Measurements from ENCODE around the gene SGIP1. TPM values are rescaled to one million over a fixed set of nuclear protein-coding genes. Genes with fewer than 3 reads are reported as not detected.

SGIP1 gene
- total and polyA plus RNA-seq, 2 experiments from 2014 or later: 2.4 to 6.1 TPM

DNA sequence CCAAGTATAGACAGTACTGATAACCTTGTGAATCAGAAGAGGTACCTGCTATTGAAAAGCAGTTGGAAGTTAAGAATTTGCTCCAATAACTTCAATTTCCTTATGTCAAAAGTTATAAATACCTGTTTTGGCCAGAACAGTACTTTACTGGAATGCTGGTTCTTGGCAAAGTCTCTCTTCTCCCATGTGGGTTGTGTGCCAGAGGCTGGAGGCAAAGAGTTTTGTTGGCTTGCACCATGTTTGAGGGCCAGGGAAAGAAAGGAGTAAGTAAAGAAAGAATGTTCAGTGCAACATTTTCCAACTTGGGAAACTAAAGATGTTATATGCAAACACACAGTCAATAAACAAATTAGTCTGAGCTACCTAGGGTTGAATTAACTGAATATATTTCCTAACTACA, 151.3 kb downstream of the SGIP1 start:
- Mint-ChIP-seq H3K27ac (no peak overlapping the region), H3K36me3 (ENCODE audit: low read depth) (no peaks in the 10 kb centered on the region), H3K9me3 (no peaks in the 10 kb centered on the region), H3K4me1 (no peaks in the 10 kb centered on the region), H3K4me3 (no peak overlapping the region), H3K27me3 (ENCODE audit: insufficient read depth, low read depth, poor library complexity) (no peaks in the 10 kb centered on the region)
- no peak for DNase-seq (ENCODE audit: low spot score)
- no peak overlapping the region for H2AFZ ChIP-seq
- H4K20me1 ChIP-seq (replicated peaks; ENCODE audit: insufficient read depth): no peaks in the 10 kb centered on the region
- H3F3A ChIP-seq (replicated peaks; ENCODE audit: low read depth): no peaks in the 10 kb centered on the region
- H3K79me2 ChIP-seq (replicated peaks; ENCODE audit: insufficient read depth): no peaks in the 10 kb centered on the region
- no peak overlapping the region for H3K4me2 ChIP-seq
- H3K4me1 ChIP-seq (ENCODE audit: insufficient read depth): no peaks in the 10 kb centered on the region
- no peaks in the 10 kb centered on the region for H3K36me3 ChIP-seq (ENCODE audit: insufficient read depth)
- H3K9me2 ChIP-seq (ENCODE audit: insufficient read depth): no peaks in the 10 kb centered on the region
- no peak overlapping the region for H3K27ac ChIP-seq (ENCODE audit: low read depth)
- TF ChIP-seq, protein P1, sequence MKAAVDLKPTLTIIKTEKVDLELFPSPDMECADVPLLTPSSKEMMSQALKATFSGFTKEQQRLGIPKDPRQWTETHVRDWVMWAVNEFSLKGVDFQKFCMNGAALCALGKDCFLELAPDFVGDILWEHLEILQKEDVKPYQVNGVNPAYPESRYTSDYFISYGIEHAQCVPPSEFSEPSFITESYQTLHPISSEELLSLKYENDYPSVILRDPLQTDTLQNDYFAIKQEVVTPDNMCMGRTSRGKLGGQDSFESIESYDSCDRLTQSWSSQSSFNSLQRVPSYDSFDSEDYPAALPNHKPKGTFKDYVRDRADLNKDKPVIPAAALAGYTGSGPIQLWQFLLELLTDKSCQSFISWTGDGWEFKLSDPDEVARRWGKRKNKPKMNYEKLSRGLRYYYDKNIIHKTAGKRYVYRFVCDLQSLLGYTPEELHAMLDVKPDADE (IDR thresholded peaks at IDR 0.05): no peak
- no peak for ATAC-seq
- no peak overlapping the region for H3K4me3 ChIP-seq
- H3K27me3 ChIP-seq (ENCODE audit: insufficient read depth): no peaks in the 10 kb centered on the region

- Mint-ChIP-seq H3K4me3 (no peak overlapping the region), H3K27ac (no peak overlapping the region), H3K4me1 (peaks cover under 1% of the 10 kb centered on the region; the same call in 1 of the 3 replicates), H3K9me3 (no peaks in the 10 kb centered on the region), H3K36me3 (ENCODE audit: low read depth) (no peaks in the 10 kb centered on the region), H3K27me3 (ENCODE audit: insufficient read depth, low read depth, poor library complexity) (no peaks in the 10 kb centered on the region)
- Histone ChIP-seq H3F3A (replicated peaks; ENCODE audit: low read depth) (no peaks in the 10 kb centered on the region), H4K20me1 (replicated peaks; ENCODE audit: insufficient read depth) (no peaks in the 10 kb centered on the region), H3K27me3 (ENCODE audit: insufficient read depth) (no peaks in the 10 kb centered on the region), H2AFZ (no peak overlapping the region), H3K4me3 (no peak overlapping the region), H3K79me2 (replicated peaks; ENCODE audit: insufficient read depth) (no peaks in the 10 kb centered on the region), H3K4me2 (no peak overlapping the region), H3K9me2 (ENCODE audit: insufficient read depth) (no peaks in the 10 kb centered on the region), H3K27ac (ENCODE audit: low read depth) (no peak overlapping the region), H3K4me1 (ENCODE audit: insufficient read depth) (peaks cover 2% of the 10 kb centered on the region; the same call in 1 of the 2 replicates), H3K36me3 (ENCODE audit: insufficient read depth) (no peaks in the 10 kb centered on the region)
- DNase-seq (ENCODE audit: low spot score) (no peak), ATAC-seq (no peak)
- TF ChIP-seq CTCF (conservative IDR thresholded peaks at IDR 0.05; ENCODE audit: low read depth in 2 of 2) (no peak), JUNB (IDR thresholded peaks at IDR 0.05; ENCODE audit: unreplicated experiment) (no peak), POLR2AphosphoS5 (IDR thresholded peaks at IDR 0.05; ENCODE audit: low read depth) (no peak), NANOG (IDR thresholded peaks at IDR 0.05; ENCODE audit: borderline replicate concordance) (no peak), EZH2phosphoT487 (IDR thresholded peaks at IDR 0.05; ENCODE audit: unreplicated experiment) (no peak), ZNF114 (CRISPR knock-in tag; IDR thresholded peaks at IDR 0.05) (no peak), REST (IDR thresholded peaks at IDR 0.05; ENCODE audit: unreplicated experiment) (no peak)
- TF ChIP-seq, protein P2, sequence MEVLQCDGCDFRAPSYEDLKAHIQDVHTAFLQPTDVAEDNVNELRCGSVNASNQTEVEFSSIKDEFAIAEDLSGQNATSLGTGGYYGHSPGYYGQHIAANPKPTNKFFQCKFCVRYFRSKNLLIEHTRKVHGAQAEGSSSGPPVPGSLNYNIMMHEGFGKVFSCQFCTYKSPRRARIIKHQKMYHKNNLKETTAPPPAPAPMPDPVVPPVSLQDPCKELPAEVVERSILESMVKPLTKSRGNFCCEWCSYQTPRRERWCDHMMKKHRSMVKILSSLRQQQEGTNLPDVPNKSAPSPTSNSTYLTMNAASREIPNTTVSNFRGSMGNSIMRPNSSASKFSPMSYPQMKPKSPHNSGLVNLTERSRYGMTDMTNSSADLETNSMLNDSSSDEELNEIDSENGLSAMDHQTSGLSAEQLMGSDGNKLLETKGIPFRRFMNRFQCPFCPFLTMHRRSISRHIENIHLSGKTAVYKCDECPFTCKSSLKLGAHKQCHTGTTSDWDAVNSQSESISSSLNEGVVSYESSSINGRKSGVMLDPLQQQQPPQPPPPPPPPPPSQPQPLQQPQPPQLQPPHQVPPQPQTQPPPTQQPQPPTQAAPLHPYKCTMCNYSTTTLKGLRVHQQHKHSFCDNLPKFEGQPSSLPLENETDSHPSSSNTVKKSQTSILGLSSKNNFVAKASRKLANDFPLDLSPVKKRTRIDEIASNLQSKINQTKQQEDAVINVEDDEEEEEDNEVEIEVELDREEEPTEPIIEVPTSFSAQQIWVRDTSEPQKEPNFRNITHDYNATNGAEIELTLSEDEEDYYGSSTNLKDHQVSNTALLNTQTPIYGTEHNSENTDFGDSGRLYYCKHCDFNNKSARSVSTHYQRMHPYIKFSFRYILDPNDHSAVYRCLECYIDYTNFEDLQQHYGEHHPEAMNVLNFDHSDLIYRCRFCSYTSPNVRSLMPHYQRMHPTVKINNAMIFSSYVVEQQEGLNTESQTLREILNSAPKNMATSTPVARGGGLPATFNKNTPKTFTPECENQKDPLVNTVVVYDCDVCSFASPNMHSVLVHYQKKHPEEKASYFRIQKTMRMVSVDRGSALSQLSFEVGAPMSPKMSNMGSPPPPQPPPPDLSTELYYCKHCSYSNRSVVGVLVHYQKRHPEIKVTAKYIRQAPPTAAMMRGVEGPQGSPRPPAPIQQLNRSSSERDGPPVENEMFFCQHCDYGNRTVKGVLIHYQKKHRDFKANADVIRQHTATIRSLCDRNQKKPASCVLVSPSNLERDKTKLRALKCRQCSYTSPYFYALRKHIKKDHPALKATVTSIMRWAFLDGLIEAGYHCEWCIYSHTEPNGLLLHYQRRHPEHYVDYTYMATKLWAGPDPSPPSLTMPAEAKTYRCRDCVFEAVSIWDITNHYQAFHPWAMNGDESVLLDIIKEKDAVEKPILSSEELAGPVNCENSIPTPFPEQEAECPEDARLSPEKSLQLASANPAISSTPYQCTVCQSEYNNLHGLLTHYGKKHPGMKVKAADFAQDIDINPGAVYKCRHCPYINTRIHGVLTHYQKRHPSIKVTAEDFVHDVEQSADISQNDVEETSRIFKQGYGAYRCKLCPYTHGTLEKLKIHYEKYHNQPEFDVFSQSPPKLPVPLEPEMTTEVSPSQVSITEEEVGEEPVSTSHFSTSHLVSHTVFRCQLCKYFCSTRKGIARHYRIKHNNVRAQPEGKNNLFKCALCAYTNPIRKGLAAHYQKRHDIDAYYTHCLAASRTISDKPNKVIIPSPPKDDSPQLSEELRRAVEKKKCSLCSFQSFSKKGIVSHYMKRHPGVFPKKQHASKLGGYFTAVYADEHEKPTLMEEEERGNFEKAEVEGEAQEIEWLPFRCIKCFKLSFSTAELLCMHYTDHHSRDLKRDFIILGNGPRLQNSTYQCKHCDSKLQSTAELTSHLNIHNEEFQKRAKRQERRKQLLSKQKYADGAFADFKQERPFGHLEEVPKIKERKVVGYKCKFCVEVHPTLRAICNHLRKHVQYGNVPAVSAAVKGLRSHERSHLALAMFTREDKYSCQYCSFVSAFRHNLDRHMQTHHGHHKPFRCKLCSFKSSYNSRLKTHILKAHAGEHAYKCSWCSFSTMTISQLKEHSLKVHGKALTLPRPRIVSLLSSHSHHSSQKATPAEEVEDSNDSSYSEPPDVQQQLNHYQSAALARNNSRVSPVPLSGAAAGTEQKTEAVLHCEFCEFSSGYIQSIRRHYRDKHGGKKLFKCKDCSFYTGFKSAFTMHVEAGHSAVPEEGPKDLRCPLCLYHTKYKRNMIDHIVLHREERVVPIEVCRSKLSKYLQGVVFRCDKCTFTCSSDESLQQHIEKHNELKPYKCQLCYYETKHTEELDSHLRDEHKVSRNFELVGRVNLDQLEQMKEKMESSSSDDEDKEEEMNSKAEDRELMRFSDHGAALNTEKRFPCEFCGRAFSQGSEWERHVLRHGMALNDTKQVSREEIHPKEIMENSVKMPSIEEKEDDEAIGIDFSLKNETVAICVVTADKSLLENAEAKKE (CRISPR knock-in tag; IDR thresholded peaks at IDR 0.05): no peak
Observed at GRCh38 chr1:66685670-66686069, 151.7 kb downstream of the SGIP1 start.

Data from GM23338 (cell line).